PC-9 (cell line): ENCODE measurements around the gene MTUS2.

ENCODE experiments used
- CTCF ChIP-seq: fragments of 200-600 bp; sonication (generic); conservative IDR thresholded peaks from 2 replicates; pipeline ENCODE4 v1.6.1; 2017; ENCODE audit warnings: mixed run types, antibody characterized with exemption, mild to moderate bottlenecking, moderate library complexity
- EZH2 ChIP-seq: fragments of 200-600 bp; sonication (generic); IDR thresholded peaks from 2 replicates; pipeline ENCODE4 v1.8.0; 2017; ENCODE audit warnings: antibody characterized with exemption, low read depth

GRCh38 chr13:28889086-28889732 is 69.1 kb downstream of the MTUS2 start:
- TF ChIP-seq CTCF (no peak), EZH2 (no peak)
